Measurements from ENCODE around the gene ACAA2. TPM values are rescaled to one million over a fixed set of nuclear protein-coding genes. Genes with fewer than 3 reads are reported as not detected.
A peak's percentile ranks its signal among the peaks of the same experiment; 100 is the strongest.

Gene ACAA2
- total RNA-seq, 6 experiments from 2014 or later = 312 to 644 (median 421) TPM

DNA sequence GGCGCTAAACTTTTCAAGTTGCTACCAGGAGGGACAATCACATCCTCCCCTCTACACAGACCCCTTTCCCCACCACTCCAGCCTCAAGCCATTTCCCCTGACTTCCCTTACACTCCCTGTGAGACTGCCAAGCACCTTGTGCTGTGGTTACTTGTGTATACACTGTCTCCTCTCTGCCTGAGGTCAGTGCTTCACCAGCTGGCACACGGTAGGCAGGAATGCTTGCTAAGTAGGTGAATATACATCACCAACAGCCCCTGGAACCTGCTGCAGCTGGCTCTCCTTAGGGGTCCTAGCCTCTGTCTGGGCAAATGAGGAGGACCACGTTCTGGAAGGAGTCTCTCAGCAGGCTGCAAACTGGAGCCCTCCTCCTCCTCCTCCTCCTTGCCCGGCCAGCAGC lies 38.3 kb upstream of the ACAA2 start:
- no peaks in the 10 kb centered on the region for H3K4me1 ChIP-seq
- no peak overlapping the region for H3K27ac ChIP-seq
- H3K4me3 ChIP-seq = no peak overlapping the region
- DNase-seq (no peak), ATAC-seq (no peak)
- TF ChIP-seq POLR2A (IDR thresholded peaks at IDR 0.05) = no peak
- TF ChIP-seq, protein P1, sequence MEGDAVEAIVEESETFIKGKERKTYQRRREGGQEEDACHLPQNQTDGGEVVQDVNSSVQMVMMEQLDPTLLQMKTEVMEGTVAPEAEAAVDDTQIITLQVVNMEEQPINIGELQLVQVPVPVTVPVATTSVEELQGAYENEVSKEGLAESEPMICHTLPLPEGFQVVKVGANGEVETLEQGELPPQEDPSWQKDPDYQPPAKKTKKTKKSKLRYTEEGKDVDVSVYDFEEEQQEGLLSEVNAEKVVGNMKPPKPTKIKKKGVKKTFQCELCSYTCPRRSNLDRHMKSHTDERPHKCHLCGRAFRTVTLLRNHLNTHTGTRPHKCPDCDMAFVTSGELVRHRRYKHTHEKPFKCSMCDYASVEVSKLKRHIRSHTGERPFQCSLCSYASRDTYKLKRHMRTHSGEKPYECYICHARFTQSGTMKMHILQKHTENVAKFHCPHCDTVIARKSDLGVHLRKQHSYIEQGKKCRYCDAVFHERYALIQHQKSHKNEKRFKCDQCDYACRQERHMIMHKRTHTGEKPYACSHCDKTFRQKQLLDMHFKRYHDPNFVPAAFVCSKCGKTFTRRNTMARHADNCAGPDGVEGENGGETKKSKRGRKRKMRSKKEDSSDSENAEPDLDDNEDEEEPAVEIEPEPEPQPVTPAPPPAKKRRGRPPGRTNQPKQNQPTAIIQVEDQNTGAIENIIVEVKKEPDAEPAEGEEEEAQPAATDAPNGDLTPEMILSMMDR (IDR thresholded peaks at IDR 0.05) = no peak
- no peaks in the 10 kb centered on the region for H3K9me3 ChIP-seq
- H3K27me3 ChIP-seq = no peaks in the 10 kb centered on the region
- intact Hi-C loops (cut with DNase I) = loop anchor here in 1 of 2 donors (10.0 kb wide), 1 partner anchor 87 kb away; no protein-coding TSS in a partner anchor
- WGBS (ENCODE audit: insufficient coverage, low coverage, low lambda C conversion rate, missing lambda C conversion rate) = 70% methylated on average over 2 of the region's 4 CpGs
- H3K36me3 ChIP-seq = no peaks in the 10 kb centered on the region

DNA sequence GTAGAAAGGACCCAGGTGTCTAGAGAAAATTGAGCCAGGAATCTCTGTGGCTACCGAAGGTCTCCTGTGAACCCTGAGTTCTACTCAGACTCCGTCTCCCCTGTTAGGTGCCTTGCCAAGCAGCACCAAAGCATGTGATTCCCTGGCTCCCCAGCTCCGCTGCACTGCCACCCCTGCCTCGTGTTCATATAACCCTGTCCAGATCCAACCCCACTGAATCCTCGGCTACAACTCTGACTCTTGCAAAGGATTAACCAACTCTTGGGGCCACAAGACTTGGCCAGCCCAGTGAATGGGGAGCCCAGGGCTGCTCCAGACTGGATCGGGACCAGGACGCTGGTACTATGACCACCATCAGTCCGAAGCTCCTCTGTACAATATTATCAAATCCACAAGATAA lies 37.3 kb upstream of the ACAA2 start:
- H3K4me1 ChIP-seq = no peaks in the 10 kb centered on the region
- peak in 1 of 3 donors; percentile 27 for DNase-seq
- ATAC-seq = no peak
- no peak for TF ChIP-seq POLR2A (IDR thresholded peaks at IDR 0.05)
- TF ChIP-seq, protein P1 (IDR thresholded peaks at IDR 0.05) = no peak
- no peak overlapping the region for H3K4me3 ChIP-seq
- intact Hi-C loops (cut with DNase I) = loop anchor here in 1 of 2 donors (10.0 kb wide), 1 partner anchor 86 kb away; no protein-coding TSS in a partner anchor
- no peaks in the 10 kb centered on the region for H3K36me3 ChIP-seq
- no peak overlapping the region for H3K27ac ChIP-seq
- H3K9me3 ChIP-seq = no peaks in the 10 kb centered on the region
- 98% methylated on average over 8 of the region's 8 CpGs for WGBS (ENCODE audit: insufficient coverage, low coverage, low lambda C conversion rate, missing lambda C conversion rate)
- no peaks in the 10 kb centered on the region for H3K27me3 ChIP-seq

DNA sequence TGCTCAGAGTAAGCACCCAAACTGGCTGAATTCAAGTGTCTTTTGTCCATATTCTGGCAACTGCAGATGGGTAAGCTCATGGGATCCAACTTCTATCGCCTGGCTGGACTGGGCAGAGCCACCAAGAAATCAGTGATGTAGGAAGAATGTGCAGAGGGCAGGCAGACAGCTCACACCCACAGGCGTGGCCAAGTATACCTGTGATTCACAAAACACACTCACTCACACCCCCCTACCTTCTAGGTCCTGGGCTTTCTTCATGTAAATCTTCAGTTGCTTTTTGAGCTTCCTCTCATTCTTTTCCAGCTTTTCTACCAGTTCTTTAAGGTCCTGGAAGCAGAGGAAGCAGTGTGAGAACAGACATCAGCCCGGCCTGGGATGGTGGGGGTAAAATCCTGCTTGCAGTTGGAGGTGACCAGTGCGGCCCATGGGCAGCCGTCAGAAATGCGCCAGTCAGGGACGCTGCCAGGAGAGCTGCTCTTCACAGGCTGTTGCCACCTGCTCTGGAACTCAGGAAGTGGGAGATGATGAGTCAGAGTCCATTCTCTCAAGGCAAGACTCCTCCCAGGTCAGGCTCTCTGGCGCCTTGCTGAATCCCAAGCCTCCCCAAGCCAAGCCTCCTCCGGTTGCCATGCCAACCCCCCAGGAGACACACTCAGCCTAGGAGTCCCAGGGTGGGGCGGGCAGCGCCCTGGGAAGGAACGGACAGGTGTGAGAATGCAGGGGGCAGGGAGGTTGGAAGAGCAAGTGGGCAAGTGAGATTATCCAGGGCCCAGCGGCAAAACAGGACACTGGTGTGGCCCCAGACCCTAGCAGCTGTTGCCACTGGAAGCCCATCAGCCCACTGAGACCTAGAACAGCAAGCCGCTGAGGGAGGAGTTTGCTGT lies 36.2 kb upstream of the ACAA2 start:
- TF ChIP-seq POLR2A (IDR thresholded peaks at IDR 0.05) = no peak
- TF ChIP-seq, protein P1 (IDR thresholded peaks at IDR 0.05) = no peak
- Histone ChIP-seq H3K4me3 (no peak overlapping the region), H3K27ac (no peak overlapping the region), H3K9me3 (no peaks in the 10 kb centered on the region), H3K4me1 (peaks cover 0 to 5% (median 0%) of the 10 kb centered on the region in 4 donors), H3K27me3 (no peaks in the 10 kb centered on the region), H3K36me3 (no peaks in the 10 kb centered on the region)
- DNase-seq = peak in 1 of 3 donors; percentile 18
- intact Hi-C loops (cut with DNase I) = loop anchor here in 1 of 2 donors (10.0 kb wide), 2 partner anchors 85 to 335 kb away; no protein-coding TSS in a partner anchor
- ATAC-seq = peak; percentile 21 to 65 (median 32)
- 55% methylated on average over 5 of the region's 14 CpGs for WGBS (ENCODE audit: insufficient coverage, low coverage, low lambda C conversion rate, missing lambda C conversion rate)

DNA sequence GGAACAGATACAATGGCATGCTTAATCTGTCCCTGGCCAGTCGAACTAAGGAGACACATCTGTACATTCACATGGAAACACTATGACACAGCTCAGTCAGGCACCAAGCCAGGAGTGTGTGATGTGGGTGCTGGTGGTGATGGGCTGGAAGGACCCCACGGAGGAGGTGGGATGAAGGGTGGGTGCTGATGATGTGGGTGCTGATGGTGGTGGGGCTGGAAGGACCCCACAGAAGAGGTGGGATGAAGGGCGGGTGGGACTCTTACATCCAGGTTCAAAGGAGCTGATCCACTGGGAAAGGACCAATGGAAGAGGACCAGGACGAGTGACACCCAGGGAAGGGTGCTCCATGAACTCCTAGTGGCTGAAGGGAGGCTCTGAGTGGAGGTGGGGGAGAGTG lies 34.8 kb upstream of the ACAA2 start:
- intact Hi-C loops (cut with DNase I) = loop anchor here in 1 of 2 donors (10.0 kb wide), 1 partner anchor 333 kb away; no protein-coding TSS in a partner anchor
- DNase-seq (peak in 1 of 3 donors; percentile 31), ATAC-seq (no peak)
- no peaks in the 10 kb centered on the region for H3K27me3 ChIP-seq
- H3K36me3 ChIP-seq = no peaks in the 10 kb centered on the region
- no peak overlapping the region for H3K27ac ChIP-seq
- no peak overlapping the region for H3K4me3 ChIP-seq
- TF ChIP-seq, protein P1 (IDR thresholded peaks at IDR 0.05) = no peak
- TF ChIP-seq POLR2A (IDR thresholded peaks at IDR 0.05) = no peak
- no peaks in the 10 kb centered on the region for H3K9me3 ChIP-seq
- H3K4me1 ChIP-seq = peaks cover 0 to 5% (median 0%) of the 10 kb centered on the region in 4 donors
- WGBS (ENCODE audit: insufficient coverage, low coverage, low lambda C conversion rate, missing lambda C conversion rate) = 81% methylated on average over 2 of the region's 4 CpGs
